DMS53 treated with DMSO at 0.1 percent for 48 hours (cell line): ENCODE measurements around the gene SDR9C7.
A peak's percentile ranks its signal among the peaks of the same experiment; 100 is the strongest.
"Not testable (repeated sequence)": the region's sequence is repeated elsewhere in the genome, so short reads cannot be mapped to it uniquely, and the experiment has no call there.

Source experiments
- DNase-seq: peaks from one replicate; lab custom pipeline; 2025; ENCODE audit not compliant: unreplicated experiment; lab: John Stamatoyannopoulos, UW

SDR9C7 gene

GRCh38 chr12:56933826-56934625 lies at the start of gene SDR9C7:
TSS of gene SDR9C7 (minus strand) at chr12:56934408. CDS start at chr12:56934261, 147 bp downstream.
- no peak for DNase-seq

DNA sequence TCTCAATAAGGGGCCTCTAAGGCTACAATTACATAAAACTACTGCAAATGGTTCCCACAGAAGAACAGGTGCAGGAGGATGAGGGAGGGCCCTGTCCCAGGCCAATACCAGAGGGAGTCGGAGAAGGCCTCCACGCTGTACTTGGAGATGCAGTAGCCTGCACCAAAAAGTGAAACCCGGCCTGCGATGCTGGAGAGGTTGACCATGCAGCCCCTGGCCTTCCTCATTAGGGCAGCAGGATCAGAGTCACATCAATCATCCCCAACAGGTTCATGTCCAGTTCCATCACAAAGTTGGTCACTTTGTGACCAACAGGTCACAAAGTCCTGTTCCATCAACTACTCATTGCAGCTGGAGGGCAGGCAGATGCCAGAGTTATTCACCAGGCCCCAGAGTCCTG lies 49.2 kb upstream of the SDR9C7 start:
- no peak for DNase-seq

- not testable (repeated sequence) for DNase-seq
Observed at GRCh38 chr12:56982578-56983236, 48.5 kb upstream of the SDR9C7 start.

- DNase-seq, result no peak
Observed at GRCh38 chr12:56980941-56981530, 46.8 kb upstream of the SDR9C7 start.

- no peak for DNase-seq
Observed at GRCh38 chr12:56980268-56980667, 46.1 kb upstream of the SDR9C7 start.

GRCh38 chr12:56979628-56980027 lies 45.4 kb upstream of the SDR9C7 start:
- DNase-seq, result no peak

GRCh38 chr12:56978397-56979138 lies 44.4 kb upstream of the SDR9C7 start:
- no peak for DNase-seq

DNA sequence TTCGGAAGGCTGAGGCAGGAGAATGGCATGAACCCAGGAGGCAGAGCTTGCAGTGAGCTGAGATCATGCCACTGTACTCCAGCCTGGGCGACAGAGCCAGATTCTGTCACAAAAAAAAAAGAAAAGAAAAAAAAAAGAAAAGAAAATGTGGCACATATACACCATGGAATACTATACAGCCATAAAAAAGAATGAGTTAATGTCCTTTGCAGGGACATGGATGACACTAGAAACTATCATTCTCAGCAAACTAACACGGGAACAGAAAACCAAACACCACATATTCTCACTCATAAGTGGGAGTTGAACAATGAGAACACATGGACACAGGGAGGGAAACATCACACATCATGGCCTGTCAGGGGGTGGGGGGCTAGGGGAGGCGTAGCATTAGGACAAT lies 43.2 kb upstream of the SDR9C7 start:
- not testable (repeated sequence) for DNase-seq

GRCh38 chr12:56974224-56974623 lies 40.0 kb upstream of the SDR9C7 start:
- not testable (repeated sequence) for DNase-seq

GRCh38 chr12:56968910-56969309 lies 34.7 kb upstream of the SDR9C7 start:
- DNase-seq, result not testable (repeated sequence)

DNA sequence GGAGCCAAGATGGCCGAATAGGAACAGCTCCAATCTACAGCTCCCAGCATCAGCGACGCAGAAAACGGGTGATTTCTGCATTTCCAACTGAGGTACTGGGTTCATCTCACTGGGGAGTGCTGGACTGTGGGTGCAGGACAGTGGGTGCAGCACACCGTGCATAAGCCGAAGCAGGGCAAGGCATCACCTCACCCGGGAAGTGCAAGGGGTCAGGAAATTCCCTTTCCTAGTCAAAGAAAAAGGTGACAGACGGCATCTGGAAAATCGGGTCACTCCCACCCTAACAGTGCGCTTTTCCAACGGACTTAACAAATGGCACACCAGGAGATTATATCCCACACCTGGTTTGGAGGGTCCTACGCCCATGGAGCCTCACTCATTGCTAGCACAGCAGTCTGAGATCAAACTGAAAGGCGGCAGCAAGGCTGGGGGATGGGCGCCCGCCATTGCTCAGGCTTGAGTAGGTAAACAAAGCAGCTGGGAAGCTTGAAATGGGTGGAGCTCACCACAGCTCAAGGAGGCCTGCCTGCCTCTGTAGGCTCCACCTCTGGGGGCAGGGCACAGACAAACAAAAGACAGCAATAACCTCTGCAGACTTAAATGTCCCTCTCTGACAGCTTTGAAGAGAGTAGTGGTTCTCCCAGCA lies 31.9 kb upstream of the SDR9C7 start:
- peak; percentile 38 for DNase-seq

DNA sequence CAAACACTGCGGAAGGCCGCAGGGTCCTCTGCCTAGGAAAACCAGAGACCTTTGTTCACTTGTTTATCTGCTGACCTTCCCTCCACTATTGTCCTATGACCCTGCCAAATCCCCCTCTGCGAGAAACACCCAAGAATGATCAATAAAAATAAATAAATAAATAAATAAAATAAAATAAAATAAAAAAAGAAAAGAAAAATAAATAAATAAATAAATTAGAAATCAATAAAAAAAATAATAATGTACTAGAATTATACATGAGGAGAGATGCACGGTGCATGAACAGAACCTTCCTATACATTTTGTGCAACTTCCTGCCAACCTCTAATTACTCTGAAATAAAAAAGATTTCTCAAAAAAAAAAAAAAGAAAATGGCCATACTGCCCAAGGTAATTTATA lies 30.9 kb upstream of the SDR9C7 start:
- not testable (repeated sequence) for DNase-seq

GRCh38 chr12:56963557-56963956 lies 29.3 kb upstream of the SDR9C7 start:
- DNase-seq, result not testable (repeated sequence)

GRCh38 chr12:56962247-56962646 lies 28.0 kb upstream of the SDR9C7 start:
- DNase-seq, result not testable (repeated sequence)

DNA sequence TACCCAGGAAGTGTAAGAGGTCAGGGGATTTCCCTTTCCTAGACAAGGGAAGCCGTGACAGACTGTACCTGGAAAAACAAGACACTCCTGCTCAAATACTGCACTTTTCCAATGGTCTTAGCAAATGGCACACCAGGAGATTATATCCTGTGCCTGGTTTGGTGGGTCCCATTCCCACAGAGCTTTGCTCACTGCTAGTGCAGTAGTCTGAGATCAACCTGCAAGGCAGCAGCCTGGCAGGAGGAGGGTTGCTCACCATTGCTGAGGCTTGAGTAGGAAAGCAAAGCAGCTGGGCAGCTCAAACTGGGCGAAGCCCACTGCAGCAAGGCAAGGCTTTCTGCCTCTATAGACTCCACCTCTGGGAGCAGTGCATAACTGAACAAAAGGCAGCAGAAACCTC lies 24.2 kb upstream of the SDR9C7 start:
- no peak for DNase-seq

DNA sequence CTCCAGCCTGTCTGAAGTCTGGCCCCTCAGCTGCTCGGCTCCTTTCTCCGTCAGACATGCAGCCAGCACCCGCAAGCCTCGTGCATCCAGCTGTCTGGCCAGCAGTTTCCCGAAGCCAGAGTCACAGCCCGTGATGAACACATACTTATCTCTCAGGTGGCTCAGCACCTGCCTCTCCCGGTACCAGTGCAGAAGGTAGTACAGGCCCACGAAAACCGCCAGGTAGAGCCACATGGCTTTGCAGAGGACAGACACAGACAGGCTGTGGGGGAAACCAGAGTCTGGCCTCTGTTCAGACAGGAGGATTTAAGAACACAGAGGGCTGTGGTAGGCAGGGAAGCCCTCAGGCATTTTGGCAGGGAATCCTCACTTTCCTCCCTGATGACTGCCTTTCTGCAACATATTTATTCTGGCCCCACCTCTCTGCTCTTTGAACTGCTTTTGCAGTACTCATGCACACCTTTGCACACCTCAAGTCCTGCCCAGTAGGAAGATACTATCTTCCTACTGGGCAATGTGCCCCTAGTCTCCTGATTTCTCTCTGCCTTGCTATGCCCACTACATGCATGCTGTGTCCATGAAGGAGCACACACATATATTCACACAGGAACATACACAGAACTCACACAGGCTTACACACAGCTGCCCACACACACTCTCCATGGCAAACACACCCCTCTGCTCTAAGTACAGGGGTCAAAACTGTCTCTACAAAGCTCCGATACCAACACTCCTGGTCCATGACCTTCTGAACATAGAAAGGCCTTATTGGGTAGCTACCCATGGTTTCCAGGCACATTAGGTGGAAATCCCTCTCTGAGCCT lies 23.2 kb upstream of the SDR9C7 start, which contains the start of gene RDH16:
Gene RDH16 (minus strand): TSS at position 380 of the 824 bp plus-strand sequence. CDS start 146 bp downstream, at position 234.
- no peak for DNase-seq

DNA sequence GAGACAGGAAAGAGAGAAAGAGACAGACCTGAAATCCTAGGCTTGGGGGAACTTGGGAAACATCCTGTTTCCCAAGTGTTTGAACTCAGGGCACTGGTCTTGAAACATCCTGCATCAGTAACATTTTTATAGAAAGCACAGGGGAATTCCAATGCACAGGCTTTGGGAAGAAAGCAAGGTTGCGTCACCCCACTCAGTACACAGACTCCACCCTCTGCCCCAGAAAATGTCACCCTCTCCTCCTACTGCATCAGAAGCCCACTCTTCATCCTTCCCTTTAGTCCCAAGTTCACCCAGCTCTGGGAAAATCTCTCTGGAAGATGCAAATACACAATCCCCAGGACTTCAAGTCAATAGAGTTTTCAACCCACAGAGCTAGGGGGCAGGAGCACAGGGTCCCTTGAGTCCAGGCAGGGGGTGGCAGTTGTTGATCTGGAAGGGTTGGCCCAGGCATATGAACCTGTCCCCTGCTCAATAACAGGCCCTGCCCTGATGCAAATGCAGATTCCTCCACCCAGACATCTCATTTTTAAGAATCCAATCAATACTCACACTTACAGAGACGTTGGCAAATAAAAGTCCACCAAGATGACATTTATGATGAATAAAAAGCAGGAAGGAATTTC lies 21.5 kb upstream of the SDR9C7 start:
- DNase-seq, result no peak

- DNase-seq, result no peak
Observed at GRCh38 chr12:56954958-56955355, 20.7 kb upstream of the SDR9C7 start.
